ENCODE measurements around the gene FSCN2. TPM values are rescaled to one million over a fixed set of nuclear protein-coding genes. Genes with fewer than 3 reads are reported as not detected.

The FSCN2 gene
- total RNA-seq, 1 donor from 2014 or later, result 5.6 TPM

- Mint-ChIP-seq H3K36me3 (ENCODE audit: low read depth, unreplicated experiment) (peaks cover 43% of the 10 kb centered on the region), H3K4me3 (ENCODE audit: unreplicated experiment) (peak overlapping the region; percentile 60), H3K27me3 (ENCODE audit: low read depth, unreplicated experiment) (no peaks in the 10 kb centered on the region), H3K4me1 (ENCODE audit: low read depth, unreplicated experiment) (peaks cover 69% of the 10 kb centered on the region), H3K9me3 (ENCODE audit: unreplicated experiment) (peaks cover 2% of the 10 kb centered on the region), H3K27ac (ENCODE audit: unreplicated experiment) (peak overlapping the region; percentile 75)
- peaks cover 15% of the 10 kb centered on the region for H3K36me3 ChIP-seq (ENCODE audit: insufficient read depth, low read length)
- H3K4me2 ChIP-seq (ENCODE audit: low read length), result peak overlapping the region; percentile 67
- no peak overlapping the region for H2AFZ ChIP-seq (ENCODE audit: low read depth, low read length)
- DNase-seq (ENCODE audit: low read depth) (peak; percentile 87), FAIRE-seq (no peak)
- H3K9ac ChIP-seq (ENCODE audit: low read length), result peak overlapping the region; percentile 77
- peaks cover 47% of the 10 kb centered on the region for H3K79me2 ChIP-seq (ENCODE audit: insufficient read depth, low read length)
- H3K27ac ChIP-seq (ENCODE audit: low read depth, low read length), result peak overlapping the region; percentile 77
- TF ChIP-seq EZH2 (IDR thresholded peaks at IDR 0.05; ENCODE audit: insufficient read depth, low read length), result no peak
- no peak for TF ChIP-seq CTCF (IDR thresholded peaks at IDR 0.05; ENCODE audit: insufficient read depth, low read depth, low read length)
- H3K9me3 ChIP-seq (ENCODE audit: insufficient read depth, low read depth, low read length), result no peaks in the 10 kb centered on the region
- H3K4me3 ChIP-seq (ENCODE audit: insufficient read depth, low read depth, low read length), result no peak overlapping the region
- no peaks in the 10 kb centered on the region for H3K27me3 ChIP-seq (ENCODE audit: insufficient read depth, low read length)
- peaks cover 68% of the 10 kb centered on the region for H3K4me1 ChIP-seq (ENCODE audit: insufficient read depth, low read length)
- peaks cover 25% of the 10 kb centered on the region for H4K20me1 ChIP-seq (ENCODE audit: insufficient read depth, low read length)
These were observed 51.7 kb downstream of the FSCN2 start for GRCh38 chr17:81579821-81580321.

DNA sequence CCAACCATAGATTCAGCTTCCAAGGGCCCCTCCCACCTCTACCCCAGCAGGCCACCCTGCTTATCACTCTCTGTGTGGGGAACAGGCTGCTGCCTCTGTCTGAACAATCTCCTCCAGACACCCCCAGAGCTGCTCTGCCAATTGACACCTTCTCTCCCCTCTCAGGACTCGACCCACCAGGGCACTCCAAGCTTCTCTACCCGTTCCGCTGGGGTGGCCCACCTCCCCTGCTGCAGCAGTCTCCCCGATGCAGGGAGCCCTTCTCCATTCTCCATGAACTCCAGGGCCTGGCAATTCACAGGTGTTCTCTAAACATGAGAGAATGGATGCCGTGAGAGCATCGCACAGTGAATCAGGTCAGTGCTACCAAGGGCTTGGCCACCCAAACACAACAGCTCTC, 52.3 kb downstream of the FSCN2 start:
- Histone ChIP-seq H3K36me3 (ENCODE audit: insufficient read depth, low read length) (peaks cover 19% of the 10 kb centered on the region), H2AFZ (ENCODE audit: low read depth, low read length) (no peak overlapping the region), H3K4me2 (ENCODE audit: low read length) (peak overlapping the region; percentile 67), H3K79me2 (ENCODE audit: insufficient read depth, low read length) (peaks cover 43% of the 10 kb centered on the region), H3K4me1 (ENCODE audit: insufficient read depth, low read length) (peaks cover 64% of the 10 kb centered on the region), H3K4me3 (ENCODE audit: insufficient read depth, low read depth, low read length) (no peak overlapping the region), H3K27ac (ENCODE audit: low read depth, low read length) (peak overlapping the region; percentile 77), H3K9ac (ENCODE audit: low read length) (peak overlapping the region; percentile 77), H3K27me3 (ENCODE audit: insufficient read depth, low read length) (no peaks in the 10 kb centered on the region), H3K9me3 (ENCODE audit: insufficient read depth, low read depth, low read length) (no peaks in the 10 kb centered on the region), H4K20me1 (ENCODE audit: insufficient read depth, low read length) (peaks cover 25% of the 10 kb centered on the region)
- no peaks in the 10 kb centered on the region for H3K27me3 Mint-ChIP-seq (ENCODE audit: low read depth, unreplicated experiment)
- H3K27ac Mint-ChIP-seq (ENCODE audit: unreplicated experiment), result peak overlapping the region; percentile 75
- FAIRE-seq, result no peak
- peaks cover 69% of the 10 kb centered on the region for H3K4me1 Mint-ChIP-seq (ENCODE audit: low read depth, unreplicated experiment)
- H3K4me3 Mint-ChIP-seq (ENCODE audit: unreplicated experiment), result peak overlapping the region; percentile 60
- peaks cover 2% of the 10 kb centered on the region for H3K9me3 Mint-ChIP-seq (ENCODE audit: unreplicated experiment)
- peaks cover 42% of the 10 kb centered on the region for H3K36me3 Mint-ChIP-seq (ENCODE audit: low read depth, unreplicated experiment)
- TF ChIP-seq CTCF (IDR thresholded peaks at IDR 0.05; ENCODE audit: insufficient read depth, low read depth, low read length), result no peak
- no peak for TF ChIP-seq EZH2 (IDR thresholded peaks at IDR 0.05; ENCODE audit: insufficient read depth, low read length)
- no peak for DNase-seq (ENCODE audit: low read depth)

DNA sequence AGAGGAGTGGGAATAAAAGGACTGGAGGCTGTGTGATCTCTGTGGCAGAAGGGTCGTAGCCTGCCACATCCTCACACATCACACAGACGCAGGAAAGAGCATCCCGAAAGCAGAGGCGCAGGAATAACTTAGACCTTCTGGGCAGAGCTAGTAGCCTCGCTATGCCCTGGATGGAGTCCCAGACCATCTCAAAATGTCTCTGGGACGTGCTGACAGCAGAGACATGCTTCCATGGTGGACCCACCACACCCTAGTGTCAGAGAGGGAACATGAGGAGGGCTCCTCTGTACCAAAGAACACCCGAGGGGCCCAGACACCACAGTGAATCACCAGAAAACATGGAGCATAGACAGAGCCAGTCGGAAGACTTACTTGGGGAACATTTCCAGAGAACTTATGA, 53.6 kb downstream of the FSCN2 start:
- H3K4me3 ChIP-seq (ENCODE audit: insufficient read depth, low read depth, low read length), result no peak overlapping the region
- Mint-ChIP-seq H3K27me3 (ENCODE audit: low read depth, unreplicated experiment) (no peaks in the 10 kb centered on the region), H3K4me3 (ENCODE audit: unreplicated experiment) (no peak overlapping the region), H3K36me3 (ENCODE audit: low read depth, unreplicated experiment) (peaks cover 47% of the 10 kb centered on the region), H3K9me3 (ENCODE audit: unreplicated experiment) (peaks cover 2% of the 10 kb centered on the region), H3K4me1 (ENCODE audit: low read depth, unreplicated experiment) (peaks cover 57% of the 10 kb centered on the region), H3K27ac (ENCODE audit: unreplicated experiment) (peak overlapping the region; percentile 94)
- no peak overlapping the region for H2AFZ ChIP-seq (ENCODE audit: low read depth, low read length)
- TF ChIP-seq CTCF (IDR thresholded peaks at IDR 0.05; ENCODE audit: insufficient read depth, low read depth, low read length), result no peak
- TF ChIP-seq EZH2 (IDR thresholded peaks at IDR 0.05; ENCODE audit: insufficient read depth, low read length), result no peak
- peaks cover 52% of the 10 kb centered on the region for H3K4me1 ChIP-seq (ENCODE audit: insufficient read depth, low read length)
- no peaks in the 10 kb centered on the region for H3K27me3 ChIP-seq (ENCODE audit: insufficient read depth, low read length)
- peak overlapping the region; percentile 32 for H3K9ac ChIP-seq (ENCODE audit: low read length)
- DNase-seq (ENCODE audit: low read depth) (no peak), FAIRE-seq (no peak)
- H3K27ac ChIP-seq (ENCODE audit: low read depth, low read length), result peak overlapping the region; percentile 39
- H3K79me2 ChIP-seq (ENCODE audit: insufficient read depth, low read length), result peaks cover 36% of the 10 kb centered on the region
- peaks cover 33% of the 10 kb centered on the region for H4K20me1 ChIP-seq (ENCODE audit: insufficient read depth, low read length)
- peaks cover 28% of the 10 kb centered on the region for H3K36me3 ChIP-seq (ENCODE audit: insufficient read depth, low read length)
- H3K9me3 ChIP-seq (ENCODE audit: insufficient read depth, low read depth, low read length), result no peaks in the 10 kb centered on the region
- H3K4me2 ChIP-seq (ENCODE audit: low read length), result peak overlapping the region; percentile 58

Measured in astrocyte (in vitro differentiated cells and primary cell).